NT2/D1 (cell line): Measurements from ENCODE around the gene EPB41L3.

ENCODE experiments used
- DNase-seq: peaks from one replicate; pipeline ENCODE4 v3.0.0-alpha.2; 2011; ENCODE audit warnings: low read depth, low spot score
- H3K27me3 ChIP-seq: 2 replicates; pipeline ENCODE4 v1.6.0; 2011; ENCODE audit warnings: mild to moderate bottlenecking; ENCODE audit not compliant: insufficient read length, insufficient read depth
- H3K36me3 ChIP-seq: 2 replicates; pipeline ENCODE4 v1.6.1; 2011; ENCODE audit warnings: mild to moderate bottlenecking, low read length, mixed read lengths; ENCODE audit not compliant: insufficient read depth, insufficient read length
- H3K4me1 ChIP-seq: 2 replicates; pipeline ENCODE4 v1.5.1; 2011; ENCODE audit not compliant: insufficient read depth, insufficient read length
- H3K4me3 ChIP-seq: 2 replicates; pipeline ENCODE4 v1.5.1; 2011; ENCODE audit warnings: low read depth; ENCODE audit not compliant: insufficient read length
- H3K9ac ChIP-seq: 2 replicates; pipeline ENCODE4 v1.6.0; 2011; ENCODE audit warnings: low read depth; ENCODE audit not compliant: insufficient read length
- H3K9me3 ChIP-seq: 2 replicates; pipeline ENCODE4 v1.5.1; 2011; ENCODE audit warnings: mild to moderate bottlenecking, low read length; ENCODE audit not compliant: insufficient read depth
- SUZ12 ChIP-seq: IDR thresholded peaks from 2 replicates; pipeline ENCODE4 v1.6.1; 2011; ENCODE audit not compliant: insufficient read length, insufficient read depth; ENCODE audit errors: extremely low read depth
- YY1 ChIP-seq: IDR thresholded peaks from 2 replicates; pipeline ENCODE4 v1.6.1; 2011; ENCODE audit not compliant: insufficient read length, insufficient read depth
- ZNF274 ChIP-seq: IDR thresholded peaks from 2 replicates; pipeline ENCODE4 v1.6.1; 2011; ENCODE audit warnings: mild to moderate bottlenecking, low read depth, low read length

Gene EPB41L3

GRCh38 chr18:5543036-5543680, 639 bp downstream of the EPB41L3 start:
- H3K9me3 ChIP-seq, result no peaks in the 10 kb centered on the region
- no peak for DNase-seq
- no peaks in the 10 kb centered on the region for H3K4me1 ChIP-seq

DNA sequence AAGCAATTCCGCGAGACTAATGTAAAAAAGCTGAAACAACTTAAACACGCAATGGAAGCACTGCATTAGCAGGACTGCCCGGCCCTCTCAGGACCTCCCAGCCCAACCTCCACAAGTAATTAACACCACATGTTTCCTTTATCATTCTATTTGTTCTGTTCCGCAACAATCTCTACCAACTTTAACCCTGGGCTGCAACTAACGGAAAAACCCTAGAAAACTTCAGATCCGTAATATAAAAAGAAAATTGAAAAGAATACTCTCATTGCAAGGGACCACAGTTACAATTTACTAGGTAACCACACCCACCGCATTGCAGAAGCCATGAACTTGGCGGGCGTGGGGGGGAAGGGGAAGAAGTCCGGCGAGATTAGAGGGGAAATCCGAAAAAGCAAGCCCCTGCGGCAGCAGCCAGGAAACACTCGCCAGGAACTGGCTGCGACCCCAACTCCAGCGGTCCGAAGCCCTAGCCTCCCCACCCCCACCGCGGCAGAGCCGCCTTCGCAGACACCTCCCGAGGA, 1.2 kb downstream of the EPB41L3 start:
- Histone ChIP-seq H3K4me1 (no peaks in the 10 kb centered on the region), H3K4me3 (peak overlapping the region; percentile 56), H3K9ac (peak overlapping the region; percentile 36), H3K9me3 (no peaks in the 10 kb centered on the region), H3K27me3 (peaks cover 22% of the 10 kb centered on the region), H3K36me3 (no peaks in the 10 kb centered on the region)
- no peak for DNase-seq
- no peak for TF ChIP-seq ZNF274
- no peak for TF ChIP-seq YY1
- TF ChIP-seq SUZ12, result no peak

More at GRCh38 chr18:5543036-5543680, 639 bp downstream of the EPB41L3 start:
- peak overlapping the region; percentile 56 for H3K4me3 ChIP-seq
- H3K36me3 ChIP-seq, result no peaks in the 10 kb centered on the region
- peak overlapping the region; percentile 76 for H3K9ac ChIP-seq
- H3K27me3 ChIP-seq, result peaks cover 22% of the 10 kb centered on the region
- TF ChIP-seq SUZ12 (no peak), ZNF274 (no peak), YY1 (no peak)

DNA sequence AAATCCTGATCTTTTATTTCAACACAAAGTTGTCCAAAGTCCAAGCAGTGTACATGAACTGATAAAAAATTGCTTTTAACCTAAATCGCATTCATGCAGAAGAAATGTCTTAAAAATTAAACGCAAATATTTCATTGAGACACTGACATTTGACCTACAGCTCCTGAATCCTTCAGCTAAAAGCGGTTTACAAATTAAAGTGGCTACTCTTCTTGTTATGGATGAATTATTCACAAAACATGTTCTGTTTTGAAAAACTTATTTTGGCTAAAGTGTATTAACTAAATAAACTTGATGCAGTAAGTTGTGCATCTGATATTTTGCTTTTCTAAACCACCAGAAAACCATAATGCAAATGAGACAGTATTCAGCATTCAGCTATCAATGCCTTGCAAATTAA, 2.2 kb downstream of the EPB41L3 start:
- H3K9ac ChIP-seq, result no peak overlapping the region
- DNase-seq, result no peak
- no peak for TF ChIP-seq ZNF274
- no peak for TF ChIP-seq SUZ12
- TF ChIP-seq YY1, result no peak
- no peaks in the 10 kb centered on the region for H3K4me1 ChIP-seq
- H3K9me3 ChIP-seq, result no peaks in the 10 kb centered on the region
- H3K4me3 ChIP-seq, result no peak overlapping the region
- no peaks in the 10 kb centered on the region for H3K36me3 ChIP-seq
- peaks cover 22% of the 10 kb centered on the region for H3K27me3 ChIP-seq

GRCh38 chr18:5539391-5539790, 4.4 kb downstream of the EPB41L3 start:
- DNase-seq, result no peak
- Histone ChIP-seq H3K9ac (no peak overlapping the region), H3K36me3 (no peaks in the 10 kb centered on the region), H3K27me3 (peaks cover 15% of the 10 kb centered on the region), H3K4me1 (no peaks in the 10 kb centered on the region), H3K4me3 (no peak overlapping the region), H3K9me3 (no peaks in the 10 kb centered on the region)
- no peak for TF ChIP-seq ZNF274
- no peak for TF ChIP-seq YY1
- no peak for TF ChIP-seq SUZ12

DNA sequence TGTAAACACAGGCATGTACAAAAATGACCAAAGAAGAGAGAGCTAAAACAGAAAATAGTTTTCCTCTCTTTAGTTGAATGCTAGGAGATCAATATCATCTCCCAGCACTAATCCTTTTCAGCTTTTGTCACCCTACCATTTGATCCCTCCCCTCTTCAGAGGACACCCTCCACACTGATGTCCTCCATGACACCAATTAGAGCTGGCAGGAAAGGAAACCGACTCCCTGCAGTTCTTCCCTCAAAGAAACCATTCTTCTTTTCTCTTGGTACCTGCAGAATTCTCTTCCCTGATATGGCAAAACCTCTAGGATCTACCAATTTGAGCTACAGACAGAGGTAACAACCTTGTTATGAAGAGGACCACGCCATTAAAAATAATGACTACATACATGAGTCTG, 5.3 kb downstream of the EPB41L3 start:
- H3K27me3 ChIP-seq, result peaks cover 9% of the 10 kb centered on the region
- no peak overlapping the region for H3K9ac ChIP-seq

DNA sequence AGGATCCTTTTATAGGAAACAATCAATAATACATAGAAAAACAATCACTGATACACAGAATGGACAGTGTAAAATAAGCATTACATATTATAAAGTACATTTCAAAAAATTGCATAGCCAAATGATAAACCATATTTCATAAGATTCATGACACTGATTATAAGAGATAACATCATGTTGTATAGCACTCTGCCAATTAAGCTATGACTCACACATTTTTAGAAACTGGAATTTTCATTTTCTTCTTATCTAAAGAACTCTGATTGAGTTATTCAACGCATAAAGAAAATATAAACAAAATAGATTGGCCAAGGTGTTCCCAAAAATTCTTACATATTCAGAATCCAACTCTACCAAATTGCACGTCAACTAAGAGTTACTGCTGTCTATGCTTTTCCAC, 5.9 kb downstream of the EPB41L3 start:
- Histone ChIP-seq H3K27me3 (peaks cover 9% of the 10 kb centered on the region), H3K9ac (no peak overlapping the region), H3K4me1 (no peaks in the 10 kb centered on the region), H3K36me3 (no peaks in the 10 kb centered on the region), H3K4me3 (no peak overlapping the region), H3K9me3 (no peaks in the 10 kb centered on the region)
- TF ChIP-seq SUZ12, result no peak
- TF ChIP-seq YY1, result no peak
- TF ChIP-seq ZNF274, result no peak
- no peak for DNase-seq

More for the DNA sequence above, 5.3 kb downstream of the EPB41L3 start:
- DNase-seq, result no peak
- H3K9me3 ChIP-seq, result no peaks in the 10 kb centered on the region
- H3K4me3 ChIP-seq, result no peak overlapping the region
- TF ChIP-seq YY1 (no peak), SUZ12 (no peak)
- no peaks in the 10 kb centered on the region for H3K4me1 ChIP-seq
- H3K36me3 ChIP-seq, result no peaks in the 10 kb centered on the region

DNA sequence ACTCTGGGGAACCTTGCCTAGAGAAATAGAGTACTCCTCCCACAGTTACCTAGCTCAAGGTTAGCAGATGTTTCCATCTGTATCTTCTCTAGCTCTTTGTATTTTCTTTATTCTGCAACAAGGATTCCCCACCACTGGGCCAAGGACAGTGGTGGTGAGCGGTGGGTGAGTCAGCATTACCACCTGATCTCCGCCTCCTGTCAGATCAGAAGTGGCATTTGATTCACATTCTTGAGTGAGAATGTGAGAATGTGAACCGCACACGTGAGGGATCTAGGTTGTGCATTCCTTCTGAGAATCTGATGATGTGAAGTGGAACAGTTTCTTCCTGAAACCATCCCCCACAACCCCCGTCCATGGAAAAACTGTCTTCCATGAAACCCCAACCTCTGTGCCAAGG, 9.0 kb downstream of the EPB41L3 start:
- no peaks in the 10 kb centered on the region for H3K36me3 ChIP-seq
- no peaks in the 10 kb centered on the region for H3K9me3 ChIP-seq
- no peak overlapping the region for H3K9ac ChIP-seq
- H3K4me3 ChIP-seq, result no peak overlapping the region
- H3K27me3 ChIP-seq, result no peaks in the 10 kb centered on the region
- no peak for DNase-seq
- no peak for TF ChIP-seq ZNF274
- no peaks in the 10 kb centered on the region for H3K4me1 ChIP-seq
